Gastroesophageal sphincter (tissue), 3 donors: Measurements from ENCODE around the gene CPAMD8.

Source experiments
- POLR2A ChIP-seq, 2 donors: fragments of 450-650 bp; IDR thresholded peaks; one replicate each; pipeline ENCODE4 v1.6.1; 2017; ENCODE audit warnings: antibody characterized with exemption in 2 of 2, mild to moderate bottlenecking in 2 of 2, moderate library complexity in 1 of 2
- TF ChIP-seq, protein P1 (sequence below), 4 experiments: fragments of 200-600 bp in 2 of 4; fragments of 450-650 bp in 2 of 4; sonication (generic) in 1 of 4; IDR thresholded peaks; one replicate each; pipeline ENCODE4 v1.5.1; 2017 to 2019; ENCODE audit warnings: antibody characterized with exemption in 4 of 4, mild to moderate bottlenecking in 2 of 4, moderate library complexity in 2 of 4

DNA sequence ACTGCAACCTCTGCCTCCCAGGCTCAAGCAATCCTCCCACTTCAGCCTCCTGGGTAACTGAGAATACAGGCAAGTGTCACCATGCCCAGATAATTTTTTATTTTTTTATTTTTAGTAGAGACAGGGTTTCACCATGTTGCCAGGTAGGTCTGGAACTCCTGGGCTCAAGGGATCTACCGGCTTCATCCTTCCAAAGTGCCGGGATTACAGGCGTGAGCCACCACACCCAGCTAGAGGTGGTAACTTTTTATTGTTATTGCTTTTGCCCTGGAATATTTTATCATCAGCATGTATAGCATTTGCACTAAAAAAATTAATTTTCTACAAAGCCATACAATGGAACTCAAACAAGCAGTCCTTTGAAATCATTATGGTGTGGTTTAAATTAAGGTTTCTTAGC is 34.6 kb upstream of the CPAMD8 start:
- no peak for TF ChIP-seq POLR2A (IDR thresholded peaks at IDR 0.05)
- TF ChIP-seq, protein P1, sequence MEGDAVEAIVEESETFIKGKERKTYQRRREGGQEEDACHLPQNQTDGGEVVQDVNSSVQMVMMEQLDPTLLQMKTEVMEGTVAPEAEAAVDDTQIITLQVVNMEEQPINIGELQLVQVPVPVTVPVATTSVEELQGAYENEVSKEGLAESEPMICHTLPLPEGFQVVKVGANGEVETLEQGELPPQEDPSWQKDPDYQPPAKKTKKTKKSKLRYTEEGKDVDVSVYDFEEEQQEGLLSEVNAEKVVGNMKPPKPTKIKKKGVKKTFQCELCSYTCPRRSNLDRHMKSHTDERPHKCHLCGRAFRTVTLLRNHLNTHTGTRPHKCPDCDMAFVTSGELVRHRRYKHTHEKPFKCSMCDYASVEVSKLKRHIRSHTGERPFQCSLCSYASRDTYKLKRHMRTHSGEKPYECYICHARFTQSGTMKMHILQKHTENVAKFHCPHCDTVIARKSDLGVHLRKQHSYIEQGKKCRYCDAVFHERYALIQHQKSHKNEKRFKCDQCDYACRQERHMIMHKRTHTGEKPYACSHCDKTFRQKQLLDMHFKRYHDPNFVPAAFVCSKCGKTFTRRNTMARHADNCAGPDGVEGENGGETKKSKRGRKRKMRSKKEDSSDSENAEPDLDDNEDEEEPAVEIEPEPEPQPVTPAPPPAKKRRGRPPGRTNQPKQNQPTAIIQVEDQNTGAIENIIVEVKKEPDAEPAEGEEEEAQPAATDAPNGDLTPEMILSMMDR (IDR thresholded peaks at IDR 0.05) = no peak
